Measurements from ENCODE around the gene POU2F1.

DNA sequence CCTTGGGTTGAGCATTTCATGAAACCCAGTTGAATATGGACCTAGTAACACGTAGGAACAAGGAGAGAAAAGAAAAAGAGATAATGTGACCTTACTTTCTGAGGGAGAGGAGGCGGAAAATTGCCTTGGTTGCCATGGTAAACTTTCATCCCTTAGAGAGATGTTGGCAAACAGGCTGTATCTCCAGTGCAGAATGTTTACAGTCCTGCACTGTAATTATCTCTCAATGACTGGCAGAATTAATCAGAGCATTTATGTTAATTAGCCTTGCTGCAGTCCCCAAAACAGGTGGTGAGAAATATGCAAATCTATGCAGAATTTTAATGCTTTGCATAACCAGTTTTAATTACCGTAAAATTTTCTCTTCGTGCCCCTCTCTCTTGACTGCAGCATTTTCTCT is 150.3 kb downstream of the POU2F1 start:
- TF ChIP-seq, protein P1, sequence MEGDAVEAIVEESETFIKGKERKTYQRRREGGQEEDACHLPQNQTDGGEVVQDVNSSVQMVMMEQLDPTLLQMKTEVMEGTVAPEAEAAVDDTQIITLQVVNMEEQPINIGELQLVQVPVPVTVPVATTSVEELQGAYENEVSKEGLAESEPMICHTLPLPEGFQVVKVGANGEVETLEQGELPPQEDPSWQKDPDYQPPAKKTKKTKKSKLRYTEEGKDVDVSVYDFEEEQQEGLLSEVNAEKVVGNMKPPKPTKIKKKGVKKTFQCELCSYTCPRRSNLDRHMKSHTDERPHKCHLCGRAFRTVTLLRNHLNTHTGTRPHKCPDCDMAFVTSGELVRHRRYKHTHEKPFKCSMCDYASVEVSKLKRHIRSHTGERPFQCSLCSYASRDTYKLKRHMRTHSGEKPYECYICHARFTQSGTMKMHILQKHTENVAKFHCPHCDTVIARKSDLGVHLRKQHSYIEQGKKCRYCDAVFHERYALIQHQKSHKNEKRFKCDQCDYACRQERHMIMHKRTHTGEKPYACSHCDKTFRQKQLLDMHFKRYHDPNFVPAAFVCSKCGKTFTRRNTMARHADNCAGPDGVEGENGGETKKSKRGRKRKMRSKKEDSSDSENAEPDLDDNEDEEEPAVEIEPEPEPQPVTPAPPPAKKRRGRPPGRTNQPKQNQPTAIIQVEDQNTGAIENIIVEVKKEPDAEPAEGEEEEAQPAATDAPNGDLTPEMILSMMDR (IDR thresholded peaks at IDR 0.05; ENCODE audit: low read length), result no peak
- TF ChIP-seq EZH2phosphoT487 (IDR thresholded peaks at IDR 0.05; ENCODE audit: low read length), result no peak
